ENCODE results near the gene PTCH1. TPM values are rescaled to one million over a fixed set of nuclear protein-coding genes. Genes with fewer than 3 reads are reported as not detected.

PTCH1 gene
- total and polyA plus RNA-seq, 2 experiments from 2014 or later: 21.4 to 34.1 TPM

- Histone ChIP-seq H3K4me3 (no peak overlapping the region), H3K27ac (ENCODE audit: low read depth) (no peak overlapping the region)
- H3K27ac Mint-ChIP-seq: no peak overlapping the region
Observed at GRCh38 chr9:95429948-95430620, 86.7 kb downstream of the PTCH1 start.

More at GRCh38 chr9:95429948-95430620, 86.7 kb downstream of the PTCH1 start:
- H3K4me2 ChIP-seq: no peak overlapping the region
- no peak overlapping the region for H2AFZ ChIP-seq
- H3K4me1 ChIP-seq (ENCODE audit: insufficient read depth): peaks cover 14% of the 10 kb centered on the region
- H3K27me3 Mint-ChIP-seq (ENCODE audit: insufficient read depth, low read depth, poor library complexity): peaks cover 19% of the 10 kb centered on the region
- TF ChIP-seq POLR2AphosphoS5 (IDR thresholded peaks at IDR 0.05; ENCODE audit: low read depth) (no peak), NANOG (IDR thresholded peaks at IDR 0.05; ENCODE audit: borderline replicate concordance) (no peak), CTCF (conservative IDR thresholded peaks at IDR 0.05; ENCODE audit: low read depth in 2 of 2) (no peak), ETS1 (IDR thresholded peaks at IDR 0.05) (no peak), CREB1 (CRISPR knock-in tag; IDR thresholded peaks at IDR 0.05; ENCODE audit: low read depth) (no peak), EZH2phosphoT487 (IDR thresholded peaks at IDR 0.05; ENCODE audit: unreplicated experiment) (no peak), ZNF114 (CRISPR knock-in tag; IDR thresholded peaks at IDR 0.05) (no peak), ZNF462 (CRISPR knock-in tag; IDR thresholded peaks at IDR 0.05) (no peak), REST (IDR thresholded peaks at IDR 0.05; ENCODE audit: unreplicated experiment) (no peak), ZNF331 (CRISPR knock-in tag; IDR thresholded peaks at IDR 0.05; ENCODE audit: low read depth) (no peak), EZH2 (IDR thresholded peaks at IDR 0.05; ENCODE audit: low read depth, unreplicated experiment) (no peak), STAT1 (IDR thresholded peaks at IDR 0.05; ENCODE audit: unreplicated experiment) (no peak), JUNB (IDR thresholded peaks at IDR 0.05; ENCODE audit: unreplicated experiment) (no peak)
- H3K9me3 Mint-ChIP-seq: peaks cover 17% of the 10 kb centered on the region
- H4K20me1 ChIP-seq (replicated peaks; ENCODE audit: insufficient read depth): no peaks in the 10 kb centered on the region
- DNase-seq (ENCODE audit: low spot score): no peak
- peaks cover 17% of the 10 kb centered on the region for H3K36me3 Mint-ChIP-seq (ENCODE audit: low read depth)
- no peak overlapping the region for H3K4me3 Mint-ChIP-seq
- no peak for ATAC-seq
- H3K4me1 Mint-ChIP-seq: peaks cover 18% of the 10 kb centered on the region
- H3K36me3 ChIP-seq (ENCODE audit: insufficient read depth): no peaks in the 10 kb centered on the region
- peaks cover 11% of the 10 kb centered on the region for H3K9me2 ChIP-seq (ENCODE audit: insufficient read depth)
- H3K79me2 ChIP-seq (replicated peaks; ENCODE audit: insufficient read depth): no peaks in the 10 kb centered on the region
- no peaks in the 10 kb centered on the region for H3K27me3 ChIP-seq (ENCODE audit: insufficient read depth)
- peaks cover 13% of the 10 kb centered on the region for H3F3A ChIP-seq (replicated peaks; ENCODE audit: low read depth)

All from GM23338 (cell line).